HEK293 (cell line): ENCODE results near the gene CYP4Z1.

Experiments used
- GFI1B ChIP-seq: fragments of 450-650 bp; formaldehyde crosslinking; IDR thresholded peaks from 2 replicates; pipeline ENCODE4 v1.5.1; 2016; ENCODE audit warnings: missing biosample characterization, missing genetic modification characterization
- GLI2 ChIP-seq: fragments of 450-650 bp; formaldehyde crosslinking; IDR thresholded peaks from 2 replicates; pipeline ENCODE4; 2017; ENCODE audit warnings: missing biosample characterization, missing genetic modification characterization, low read depth, borderline replicate concordance
- PBX3 ChIP-seq: sonication (generic); formaldehyde crosslinking; IDR thresholded peaks from 2 replicates; pipeline ENCODE4 v1.8.1; 2022; ENCODE audit warnings: mild to moderate bottlenecking, moderate library complexity, missing genetic modification reagents
- PRDM10 ChIP-seq: fragments of 450-650 bp; formaldehyde crosslinking; IDR thresholded peaks from 2 replicates; pipeline ENCODE4 v1.5.1; 2016; ENCODE audit warnings: missing biosample characterization, missing genetic modification characterization
- PRDM4 ChIP-seq: fragments of 450-650 bp; formaldehyde crosslinking; IDR thresholded peaks from 2 replicates; pipeline ENCODE4 v1.5.1; 2017; ENCODE audit warnings: missing biosample characterization, missing genetic modification characterization
- RBAK ChIP-seq: fragments of 450-650 bp; formaldehyde crosslinking; IDR thresholded peaks from 2 replicates; pipeline ENCODE4 v1.5.1; 2016; ENCODE audit warnings: missing biosample characterization, missing genetic modification characterization
- SETDB1 ChIP-seq: IDR thresholded peaks from one replicate; pipeline ENCODE4 v1.6.1; 2017; ENCODE audit warnings: mild to moderate bottlenecking, low read length, moderate library complexity, mixed read lengths; ENCODE audit not compliant: insufficient read length
- YY1 ChIP-seq: fragments of 450-650 bp; formaldehyde crosslinking; IDR thresholded peaks from 2 replicates; pipeline ENCODE4 v1.5.1; 2018; ENCODE audit warnings: missing biosample characterization, missing genetic modification characterization
- ZFP41 ChIP-seq: fragments of 450-650 bp; formaldehyde crosslinking; IDR thresholded peaks from 2 replicates; pipeline ENCODE4 v1.5.1; 2016; ENCODE audit warnings: missing biosample characterization, missing genetic modification characterization, borderline replicate concordance
- ZNF248 ChIP-seq: fragments of 450-650 bp; formaldehyde crosslinking; IDR thresholded peaks from 2 replicates; pipeline ENCODE4 v1.5.1; 2017; ENCODE audit warnings: missing biosample characterization, missing genetic modification characterization
- ZNF280C ChIP-seq: fragments of 450-650 bp; formaldehyde crosslinking; IDR thresholded peaks from 2 replicates; pipeline ENCODE4 v1.5.1; 2016; ENCODE audit warnings: missing biosample characterization, missing genetic modification characterization
- ZNF292 ChIP-seq: fragments of 450-650 bp; formaldehyde crosslinking; IDR thresholded peaks from 2 replicates; pipeline ENCODE4 v1.5.1; 2016; ENCODE audit warnings: low read depth, missing biosample characterization, missing genetic modification characterization, borderline replicate concordance
- ZNF341 ChIP-seq: fragments of 450-650 bp; formaldehyde crosslinking; IDR thresholded peaks from 2 replicates; pipeline ENCODE4; 2016; ENCODE audit warnings: low read depth, missing biosample characterization, missing genetic modification characterization
- ZNF518A ChIP-seq: fragments of 450-650 bp; formaldehyde crosslinking; conservative IDR thresholded peaks from 2 replicates; pipeline ENCODE4 v1.5.1; 2016; ENCODE audit warnings: low read depth, missing biosample characterization, missing genetic modification characterization
- ZNF580 ChIP-seq: fragments of 450-650 bp; formaldehyde crosslinking; IDR thresholded peaks from 2 replicates; pipeline ENCODE4 v1.5.1; 2016; ENCODE audit warnings: missing biosample characterization, missing genetic modification characterization
- ZNF624 ChIP-seq: fragments of 450-650 bp; formaldehyde crosslinking; IDR thresholded peaks from 2 replicates; pipeline ENCODE4 v1.5.1; 2017; ENCODE audit warnings: missing biosample characterization, missing genetic modification characterization
- ZNF660 ChIP-seq: fragments of 450-650 bp; IDR thresholded peaks from 2 replicates; pipeline ENCODE4 v1.5.1; 2018; ENCODE audit warnings: missing biosample characterization, mild to moderate bottlenecking, missing genetic modification characterization
- ZNF677 ChIP-seq: fragments of 450-650 bp; IDR thresholded peaks from 2 replicates; pipeline ENCODE4 v1.5.0; 2018; ENCODE audit warnings: missing biosample characterization, mild to moderate bottlenecking, missing genetic modification characterization, moderate library complexity
- ZNF777 ChIP-seq: fragments of 450-650 bp; formaldehyde crosslinking; IDR thresholded peaks from 2 replicates; pipeline ENCODE4 v1.5.1; 2017; ENCODE audit warnings: missing biosample characterization, missing genetic modification characterization, borderline replicate concordance
- ZNF830 ChIP-seq: fragments of 450-650 bp; IDR thresholded peaks from 2 replicates; pipeline ENCODE4 v1.5.0; 2018; ENCODE audit warnings: missing biosample characterization, missing genetic modification characterization, low read depth, mild to moderate bottlenecking, moderate library complexity
- ZSCAN30 ChIP-seq: fragments of 450-650 bp; IDR thresholded peaks from 2 replicates; pipeline ENCODE4 v1.5.1; 2018; ENCODE audit warnings: missing biosample characterization, mild to moderate bottlenecking, missing genetic modification characterization, moderate library complexity
- ZXDB ChIP-seq: fragments of 450-650 bp; formaldehyde crosslinking; IDR thresholded peaks from 2 replicates; pipeline ENCODE4 v1.5.1; 2016; ENCODE audit warnings: missing biosample characterization, missing genetic modification characterization

Gene CYP4Z1

GRCh38 chr1:47023268-47024140 is 43.5 kb upstream of the CYP4Z1 start, which contains the start of gene CYP4X1 (continued):
- TF ChIP-seq PRDM4 (tag by site-specific recombination) (no peak), ZNF292 (tag by site-specific recombination) (no peak), PRDM10 (tag by site-specific recombination) (peak; percentile 86), GLI2 (tag by site-specific recombination) (no peak), ZNF280C (tag by site-specific recombination) (no peak), ZXDB (tag by site-specific recombination) (peak; percentile 91), ZNF677 (tag by site-specific recombination) (no peak), ZNF660 (tag by site-specific recombination) (peak; percentile 25; the same call in 1 of the 2 replicates), ZNF248 (no peak), RBAK (tag by site-specific recombination) (no peak), ZFP41 (tag by site-specific recombination) (no peak), ZNF580 (tag by site-specific recombination) (peak; percentile 69; the same call in 1 of the 2 replicates), ZNF341 (tag by site-specific recombination) (peak; percentile 82), ZNF624 (tag by site-specific recombination) (no peak), GFI1B (tag by site-specific recombination) (peak; percentile 95), ZNF830 (tag by site-specific recombination) (no peak), PBX3 (no peak), ZSCAN30 (no peak), SETDB1 (no peak), ZNF518A (tag by site-specific recombination) (peak; percentile 43; the same call in 1 of the 2 replicates), ZNF777 (tag by site-specific recombination) (no peak), YY1 (tag by site-specific recombination) (0 out of 2 replicates have a peak, but pooled peaks have one; percentile 18)
